Transverse colon (tissue), 1 donor: ENCODE results near the gene KCNQ2.

Source experiments
- EP300 ChIP-seq: sonication (generic); formaldehyde crosslinking; IDR thresholded peaks from one replicate; pipeline ENCODE4 v1.6.1; 2017; ENCODE audit warnings: antibody characterized with exemption, low read depth
- POLR2A ChIP-seq: fragments of 450-650 bp; IDR thresholded peaks from one replicate; pipeline ENCODE4 v1.6.1; 2016; ENCODE audit warnings: antibody characterized with exemption, mild to moderate bottlenecking, moderate library complexity

DNA sequence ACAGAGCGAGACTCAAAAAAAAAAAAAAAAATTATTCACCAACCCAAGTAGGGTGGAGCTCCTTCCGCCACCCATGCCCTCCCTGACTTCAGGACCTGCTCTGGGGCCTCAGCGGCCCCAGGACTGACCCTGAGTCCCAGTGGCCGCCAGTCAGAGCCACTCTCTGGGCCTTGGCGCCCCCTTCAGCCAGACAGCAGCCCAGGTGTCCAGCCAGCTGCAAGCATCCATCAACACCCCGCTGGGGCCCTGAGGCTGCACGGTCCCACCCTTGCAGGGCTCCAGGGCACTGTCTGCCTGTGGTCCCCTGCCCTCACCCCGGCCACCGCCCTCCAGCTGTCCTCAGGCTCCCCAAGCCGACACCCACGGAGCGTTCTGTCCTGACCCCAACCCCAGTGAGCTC lies 11.4 kb upstream of the KCNQ2 start:
- TF ChIP-seq POLR2A = no peak
- TF ChIP-seq EP300 = no peak
